NK-92 (cell line): Measurements from ENCODE around the gene COL27A1.
"Not testable (repeated sequence)": the region's sequence is repeated elsewhere in the genome, so short reads cannot be mapped to it uniquely, and the experiment has no call there.

Experiments
- DNase-seq: peaks from one replicate; lab custom pipeline; 2025; ENCODE audit not compliant: unreplicated experiment; lab: John Stamatoyannopoulos, UW

Gene COL27A1

DNA sequence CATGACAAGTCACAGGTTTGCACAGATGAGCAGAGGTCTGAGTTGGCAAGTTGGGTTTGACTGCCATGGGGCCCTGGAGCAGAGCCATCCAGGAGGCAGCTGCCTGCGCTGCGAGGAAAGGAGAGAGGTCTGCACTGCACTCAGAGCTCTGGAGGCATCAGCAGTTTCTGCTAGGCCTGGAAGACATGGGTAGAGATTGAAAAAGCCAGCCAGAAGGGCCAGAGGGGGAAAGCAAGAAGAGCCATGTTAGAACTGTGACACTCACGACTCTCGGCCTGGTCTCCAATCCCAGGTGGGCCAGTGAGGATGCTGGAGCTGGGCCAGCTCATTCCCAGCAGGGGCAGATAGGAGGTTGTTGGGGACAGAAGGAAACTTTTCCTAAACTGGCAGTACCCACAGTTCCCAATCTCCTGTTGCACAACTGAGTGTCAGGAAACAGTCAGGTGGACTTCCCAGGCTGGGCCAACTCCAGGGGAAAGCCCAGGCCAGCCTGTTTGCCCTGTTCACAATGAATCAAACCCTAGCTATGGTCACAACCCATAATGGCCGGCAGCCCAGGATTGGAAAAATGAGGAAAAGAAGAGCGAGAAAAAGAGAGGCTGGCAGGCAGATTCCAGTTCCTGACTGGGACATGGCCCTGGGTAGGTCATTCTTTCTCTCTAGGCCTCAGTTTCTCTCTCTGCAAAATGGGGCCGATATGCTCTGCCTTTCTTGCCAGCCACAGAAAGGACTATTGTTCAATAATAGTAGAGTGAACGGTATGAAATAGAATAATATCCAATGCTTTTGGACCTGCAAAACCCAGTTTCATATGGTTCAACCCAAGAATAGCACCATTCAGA, 159.8 kb downstream of the COL27A1 start:
- DNase-seq: no peak

DNA sequence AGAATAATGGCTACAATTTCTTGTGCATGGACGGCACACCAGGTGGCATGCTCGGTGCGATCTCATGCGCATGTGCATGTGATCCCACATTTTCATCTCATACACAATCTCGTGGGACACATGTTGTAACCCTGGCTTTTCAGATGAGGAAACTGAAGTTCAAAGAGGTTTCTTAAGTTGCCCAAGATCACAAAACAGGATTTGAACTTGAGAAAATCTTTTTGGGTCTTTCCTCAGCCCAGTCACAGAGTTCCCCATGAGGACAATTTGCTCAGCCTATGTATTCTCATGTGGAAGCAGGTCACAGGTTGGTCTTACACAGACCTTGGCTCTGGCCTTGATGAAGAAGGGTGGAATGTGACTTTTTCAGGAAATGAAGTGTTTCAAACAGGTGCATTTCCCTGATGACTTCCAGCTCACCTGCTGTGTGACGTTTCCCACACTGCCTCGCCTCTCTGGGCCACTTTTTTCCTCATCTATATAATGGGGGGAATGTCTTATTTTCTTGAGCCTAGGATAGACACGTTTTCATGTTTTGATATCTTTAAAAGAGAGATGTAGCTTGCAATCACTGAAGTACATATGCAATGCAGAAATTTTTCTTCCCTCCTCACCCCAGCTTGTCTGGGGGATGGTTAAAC, 160.5 kb downstream of the COL27A1 start:
- DNase-seq: no peak

DNA sequence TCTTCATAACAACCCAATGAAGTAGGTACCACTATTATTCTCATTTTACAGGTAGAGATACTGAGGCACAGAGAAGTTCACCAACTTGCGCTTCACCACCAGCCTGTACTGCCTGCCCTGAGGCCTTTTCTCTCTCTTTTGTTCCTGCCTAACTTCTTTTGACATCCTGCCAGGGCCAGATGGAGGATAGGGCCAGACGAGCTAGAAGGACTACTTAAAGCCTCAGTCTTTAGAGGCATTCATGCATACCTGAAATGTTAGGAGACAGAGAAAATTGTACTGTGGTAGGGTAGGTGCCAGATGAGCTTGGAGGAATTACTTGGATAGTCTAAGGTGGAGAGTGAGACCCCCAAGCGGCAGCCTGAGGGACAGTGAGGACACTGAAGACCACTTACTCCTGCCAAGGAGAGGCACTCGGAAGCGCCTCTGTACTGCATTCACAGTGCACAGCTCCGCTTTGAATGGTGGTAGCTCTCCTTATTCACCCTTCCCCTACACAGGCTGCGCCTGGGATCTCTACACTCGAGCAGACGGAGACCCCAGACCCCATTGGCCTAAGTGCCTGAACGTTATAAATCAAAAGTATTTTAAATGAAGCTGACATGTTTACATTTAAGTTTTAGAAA, 161.4 kb downstream of the COL27A1 start:
- no peak for DNase-seq

DNA sequence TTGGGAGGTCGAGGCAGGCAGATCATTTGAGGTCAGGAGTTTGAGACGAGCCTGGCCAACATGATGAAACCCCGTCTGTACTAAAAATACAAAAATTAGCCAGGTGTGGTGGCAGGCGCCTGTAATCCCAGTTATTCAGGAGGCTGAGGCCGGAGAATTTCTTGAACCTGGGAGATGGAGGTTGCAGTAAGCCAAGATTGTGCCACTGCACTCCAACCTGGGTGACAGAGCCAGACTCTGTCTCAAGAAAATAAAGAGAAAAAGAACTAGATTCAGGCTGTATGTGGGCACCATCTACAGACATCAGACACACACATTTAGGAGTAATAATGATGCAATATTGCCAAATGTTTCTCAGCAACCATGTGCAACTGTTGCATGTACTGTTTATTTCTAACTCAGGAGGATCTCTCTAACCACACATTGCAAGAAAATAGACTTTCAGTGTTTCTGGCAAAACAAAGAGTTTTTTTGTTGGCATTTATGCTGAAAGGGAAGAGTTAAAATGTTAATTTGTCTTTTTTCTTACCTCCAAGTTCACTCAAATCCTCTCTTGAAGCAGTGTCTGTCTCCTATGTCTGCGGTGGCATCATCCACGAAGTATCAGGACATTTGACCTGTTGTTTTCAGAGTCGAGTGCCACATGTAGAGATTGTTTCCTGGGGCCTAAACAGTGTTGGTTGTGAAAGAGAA, 162.5 kb downstream of the COL27A1 start:
- DNase-seq: no peak

DNA sequence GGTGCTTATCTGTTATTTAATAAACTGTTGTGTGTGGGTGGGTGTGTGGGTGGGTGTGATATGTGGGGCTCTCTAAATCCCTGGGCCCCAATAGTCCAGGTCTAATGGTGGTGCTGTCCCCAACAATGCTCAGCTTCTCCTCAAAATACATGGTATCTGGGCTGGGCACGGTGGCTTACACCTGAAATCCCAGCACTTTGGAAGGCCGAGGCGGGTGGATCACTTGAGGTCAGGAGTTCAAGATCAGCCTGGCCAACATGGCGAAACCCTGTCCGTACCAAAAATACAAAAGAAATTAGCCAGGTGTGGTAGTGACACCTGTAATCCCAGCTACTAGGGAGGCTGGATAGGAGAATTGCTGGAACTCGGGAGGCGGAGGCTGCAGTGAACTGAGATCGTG, 163.1 kb downstream of the COL27A1 start:
- no peak for DNase-seq

DNA sequence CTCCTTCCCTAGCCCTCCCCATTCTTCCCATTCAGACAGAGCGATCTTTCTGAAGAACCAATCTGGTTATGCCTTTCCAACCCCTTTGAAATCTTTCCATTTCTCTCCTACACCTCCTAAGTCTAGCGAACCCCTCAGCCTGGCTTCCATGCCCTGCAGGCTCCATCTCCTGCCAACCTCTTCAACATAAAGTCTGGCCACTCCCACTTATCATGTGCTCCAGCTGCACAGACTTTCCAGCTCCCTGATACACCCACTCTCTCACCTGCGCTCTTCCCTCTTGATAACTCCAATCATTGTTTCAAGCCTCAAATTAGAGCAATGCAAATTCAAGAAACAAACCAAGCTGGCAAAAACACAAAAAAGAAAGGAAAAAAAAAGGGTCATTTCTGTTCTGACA, 163.8 kb downstream of the COL27A1 start:
- no peak for DNase-seq

DNA sequence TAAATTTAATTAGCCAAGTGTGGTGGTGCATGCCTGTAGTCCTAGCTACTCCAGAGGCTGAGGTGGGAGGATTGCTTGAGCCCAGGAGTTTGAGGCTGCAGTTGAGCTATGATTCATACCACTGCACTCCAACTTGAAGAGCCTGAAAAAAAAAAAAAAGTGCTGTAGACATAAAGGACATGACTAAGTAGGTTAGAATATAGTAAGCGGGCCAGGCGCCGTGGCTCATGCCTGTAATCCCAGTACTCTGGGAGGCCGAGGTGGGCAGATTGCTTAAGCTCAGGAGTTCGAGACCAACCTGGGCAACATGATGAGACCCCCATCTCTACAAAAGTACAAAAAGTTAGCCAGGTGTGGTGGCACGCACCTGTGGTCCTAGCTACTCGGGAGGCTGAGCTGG, 165.4 kb downstream of the COL27A1 start:
- not testable (repeated sequence) for DNase-seq

DNA sequence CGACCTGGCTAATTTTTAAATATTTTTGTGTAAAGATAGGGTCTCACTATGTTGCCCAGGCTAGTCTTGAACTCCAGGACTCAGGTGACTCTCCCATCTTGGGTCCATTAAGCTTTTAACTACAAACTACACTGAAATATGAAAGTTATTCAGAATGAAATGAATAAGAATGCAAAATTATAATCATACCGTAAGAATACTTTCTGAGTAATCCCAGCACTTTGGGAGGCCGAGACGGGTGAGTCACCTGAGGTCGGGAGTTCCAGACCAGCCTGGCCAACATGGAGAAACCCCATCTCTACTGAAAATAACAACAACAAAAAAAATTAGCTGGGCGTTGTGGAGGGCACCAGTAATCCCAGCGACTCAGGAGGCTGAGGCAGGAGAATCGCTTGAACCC, 166.4 kb downstream of the COL27A1 start:
- no peak for DNase-seq

DNA sequence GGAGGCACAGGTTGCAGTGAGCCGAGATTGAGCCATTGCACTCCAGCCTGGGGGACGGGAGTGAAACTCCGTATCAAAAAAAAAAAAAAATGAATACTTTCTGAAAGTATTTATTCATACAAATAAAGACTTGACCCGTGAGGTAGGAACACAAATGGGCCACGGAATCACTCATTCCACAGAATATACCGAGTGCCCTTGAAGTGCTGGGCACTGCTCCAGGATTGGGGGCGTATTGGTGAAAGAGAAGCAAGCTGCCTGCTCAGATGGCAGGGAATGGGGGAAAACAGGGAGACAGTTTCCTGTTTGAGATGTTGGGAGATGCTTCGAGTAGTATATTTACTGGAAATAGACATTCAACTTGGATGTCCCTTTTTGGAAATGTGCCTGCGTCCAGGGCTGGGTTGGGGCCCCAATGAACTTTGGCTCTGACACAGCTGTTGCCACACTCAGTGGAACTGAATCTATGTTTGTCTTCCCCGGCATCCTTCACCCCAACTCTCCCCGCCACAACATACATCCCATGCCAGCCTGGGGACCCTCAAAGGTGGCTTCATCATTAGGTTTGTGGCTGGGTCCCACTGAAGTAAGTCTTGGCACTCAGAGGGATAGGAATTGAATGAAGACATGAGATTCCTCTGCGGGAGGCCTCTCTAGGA, 167.0 kb downstream of the COL27A1 start:
- DNase-seq: not testable (repeated sequence)

DNA sequence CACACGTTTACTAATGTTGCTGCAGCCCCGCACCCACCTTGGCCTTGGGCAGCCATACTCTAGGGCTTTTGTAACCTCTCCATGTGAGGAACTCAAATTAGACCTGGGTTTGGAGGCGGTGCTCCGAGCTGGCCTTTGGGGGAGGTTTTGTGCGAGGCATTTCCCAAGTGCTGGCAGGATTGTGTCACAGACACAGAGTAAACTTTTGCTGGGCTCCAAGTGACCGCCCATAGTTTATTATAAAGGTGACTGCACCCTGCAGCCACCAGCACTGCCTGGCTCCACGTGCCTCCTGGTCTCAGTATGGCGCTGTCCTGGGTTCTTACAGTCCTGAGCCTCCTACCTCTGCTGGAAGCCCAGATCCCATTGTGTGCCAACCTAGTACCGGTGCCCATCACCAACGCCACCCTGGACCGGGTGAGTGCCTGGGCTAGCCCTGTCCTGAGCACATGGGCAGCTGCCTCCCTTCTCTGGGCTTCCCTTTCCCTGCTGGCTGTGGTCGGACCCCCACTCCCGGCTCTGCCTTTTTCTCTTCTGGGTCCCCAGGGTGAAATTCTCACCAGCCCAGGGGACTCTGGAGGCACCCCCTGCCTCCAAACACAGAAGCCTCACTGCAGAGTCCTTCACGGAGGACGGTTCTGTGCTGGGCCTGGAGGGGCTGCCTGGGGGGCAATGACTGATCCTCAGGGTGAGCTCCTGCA, 167.6 kb downstream of the COL27A1 start, which contains the start of gene ORM1:
TSS of gene ORM1 (plus strand) at position 268 of the 701 bp plus-strand sequence. CDS start at position 304, 36 bp downstream.
- DNase-seq: not testable (repeated sequence)

DNA sequence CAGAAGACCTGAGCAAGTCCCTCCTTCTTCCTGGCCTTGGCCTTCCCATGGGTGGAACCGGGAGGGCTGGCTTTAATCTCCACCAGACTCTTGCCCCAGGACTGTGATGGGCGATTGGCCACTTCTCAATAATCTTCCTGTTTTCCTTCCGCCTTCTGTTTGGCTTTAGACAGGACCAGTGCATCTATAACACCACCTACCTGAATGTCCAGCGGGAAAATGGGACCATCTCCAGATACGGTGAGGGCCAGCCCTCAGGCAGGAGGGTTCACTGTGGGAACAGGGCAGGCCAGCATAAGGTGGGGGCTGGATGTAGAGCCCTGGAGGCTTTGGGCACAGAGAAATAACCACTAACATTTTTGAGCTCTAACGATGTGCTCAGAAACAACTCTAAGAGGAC, 168.5 kb downstream of the COL27A1 start:
- DNase-seq: not testable (repeated sequence)

DNA sequence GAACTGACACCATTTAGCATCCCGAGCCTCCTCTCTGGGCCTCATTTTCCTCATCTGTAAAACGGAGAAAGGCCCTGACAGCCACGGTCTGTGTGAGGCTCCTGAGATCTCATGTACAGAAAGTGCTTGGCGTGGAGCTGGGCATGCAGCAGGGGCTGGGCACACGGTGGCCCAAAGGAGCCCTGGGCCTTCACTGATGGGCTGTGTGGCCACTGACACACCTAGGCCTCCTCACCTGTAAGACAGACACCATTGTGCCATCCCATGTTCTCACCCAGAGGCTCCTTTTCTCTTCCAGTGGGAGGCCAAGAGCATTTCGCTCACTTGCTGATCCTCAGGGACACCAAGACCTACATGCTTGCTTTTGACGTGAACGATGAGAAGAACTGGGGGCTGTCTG, 169.2 kb downstream of the COL27A1 start:
- no peak for DNase-seq

DNA sequence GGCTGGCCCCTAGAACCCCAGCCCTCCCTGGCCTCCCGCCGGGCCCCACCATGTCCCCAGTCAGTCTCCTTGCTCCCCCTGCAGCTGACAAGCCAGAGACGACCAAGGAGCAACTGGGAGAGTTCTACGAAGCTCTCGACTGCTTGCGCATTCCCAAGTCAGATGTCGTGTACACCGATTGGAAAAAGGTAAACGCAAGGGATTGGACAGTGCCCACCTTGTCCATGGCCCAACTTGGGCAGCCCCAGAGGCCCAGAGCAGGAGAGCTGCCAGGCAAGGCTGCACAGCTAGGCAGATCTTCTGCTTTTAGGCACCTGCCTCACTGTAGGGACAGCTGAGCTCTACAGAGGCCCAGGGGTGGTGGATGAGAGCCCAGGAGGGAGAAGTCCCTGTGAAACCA, 169.6 kb downstream of the COL27A1 start:
- not testable (repeated sequence) for DNase-seq

DNA sequence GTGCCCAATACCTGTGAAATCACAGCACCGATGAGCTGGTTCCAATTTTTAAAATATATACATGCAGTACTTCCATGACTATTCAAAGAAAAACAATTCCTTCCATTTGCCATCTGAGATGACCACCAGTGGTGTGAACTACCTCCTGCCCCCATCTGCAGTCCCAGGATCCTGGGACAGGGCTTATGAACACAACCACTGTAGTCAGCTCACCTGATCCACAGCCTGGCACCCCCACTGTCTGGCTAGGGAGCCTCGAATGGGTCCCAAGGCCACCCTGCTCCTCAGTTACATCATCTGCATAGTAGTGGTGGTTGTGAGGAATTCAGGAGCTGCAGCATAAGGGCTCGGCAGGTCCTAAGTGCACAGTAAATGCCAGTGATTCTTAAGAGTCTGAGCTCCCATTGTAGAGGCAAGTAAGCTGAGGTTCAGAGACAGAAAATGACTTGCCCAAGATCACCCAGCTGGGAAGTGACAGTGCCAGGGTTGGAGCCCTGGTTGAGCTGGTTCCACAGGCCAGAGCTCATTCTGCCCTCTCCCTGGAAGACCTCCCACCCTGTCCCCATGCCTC, 170.4 kb downstream of the COL27A1 start:
- not testable (repeated sequence) for DNase-seq

DNA sequence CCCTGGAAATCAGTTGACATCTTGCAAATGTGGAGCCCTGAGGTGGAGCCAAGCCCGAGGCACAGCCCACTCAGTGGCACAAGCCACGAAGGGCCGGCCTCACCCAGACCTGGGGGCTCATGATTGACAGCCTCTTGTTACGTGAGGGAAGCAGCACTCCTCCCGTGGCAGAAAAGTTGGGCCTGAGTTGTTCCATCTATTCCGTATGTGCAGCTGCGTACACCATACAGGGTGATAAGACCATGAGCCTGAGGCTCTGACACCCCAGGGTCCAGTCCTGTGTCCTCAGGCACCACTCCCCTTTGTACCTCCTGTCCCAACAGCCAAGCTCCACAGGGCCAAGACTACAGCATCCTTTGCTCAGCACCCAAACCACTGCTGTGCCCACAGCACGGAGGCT, 172.4 kb downstream of the COL27A1 start:
- DNase-seq: no peak

DNA sequence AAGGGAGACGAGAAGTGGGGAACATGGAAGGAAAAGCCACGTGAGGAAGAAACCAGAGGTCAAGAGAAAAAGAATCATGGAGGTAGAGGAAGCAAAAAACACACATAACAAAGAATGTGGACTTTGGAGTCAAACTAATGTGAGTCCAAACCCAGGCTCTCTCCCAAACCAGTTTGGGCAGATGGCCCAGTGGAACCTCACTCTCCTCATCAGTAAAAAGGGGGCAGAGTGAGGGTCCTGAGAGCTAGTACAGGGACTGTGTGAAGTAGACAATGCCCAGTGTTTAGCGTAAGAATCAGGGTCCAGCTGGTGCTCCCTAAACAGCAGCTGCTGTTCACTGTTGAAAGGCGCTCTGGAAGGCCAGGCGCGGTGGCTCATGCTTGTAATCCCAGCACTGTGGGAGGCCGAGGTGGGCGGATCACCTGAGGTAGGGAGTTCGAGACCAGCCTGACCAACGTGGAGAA, 173.1 kb downstream of the COL27A1 start:
- not testable (repeated sequence) for DNase-seq

DNA sequence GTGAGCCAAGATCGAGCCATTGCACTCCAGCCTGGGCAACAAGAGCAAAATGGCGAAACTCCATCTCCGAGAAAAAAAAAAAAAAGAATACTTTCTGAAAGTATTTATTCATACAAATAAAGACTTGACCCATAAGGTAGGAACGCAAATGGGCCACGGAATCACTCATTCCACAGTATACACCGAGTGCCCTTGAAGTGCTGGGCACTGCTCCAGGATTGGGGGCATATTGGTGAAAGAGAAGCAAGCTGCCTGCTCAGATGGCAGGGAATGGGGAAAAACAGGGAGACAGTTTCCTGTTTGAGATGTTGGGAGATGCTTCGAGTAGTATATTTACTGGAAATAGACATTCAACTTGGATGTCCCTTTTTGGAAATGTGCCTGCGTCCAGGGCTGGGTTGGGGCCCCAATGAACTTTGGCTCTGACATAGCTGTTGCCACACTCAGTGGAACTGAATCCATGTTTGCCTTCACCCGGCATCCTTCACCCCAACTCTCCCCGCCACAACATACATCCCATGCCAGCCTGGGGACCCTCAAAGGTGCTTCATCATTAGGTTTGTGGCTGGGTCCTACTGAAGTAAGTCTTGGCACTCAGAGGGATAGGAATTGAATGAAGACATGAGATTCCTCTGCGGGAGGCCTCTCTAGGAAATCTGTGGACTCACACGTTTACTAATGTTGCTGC, 173.7 kb downstream of the COL27A1 start:
- not testable (repeated sequence) for DNase-seq

DNA sequence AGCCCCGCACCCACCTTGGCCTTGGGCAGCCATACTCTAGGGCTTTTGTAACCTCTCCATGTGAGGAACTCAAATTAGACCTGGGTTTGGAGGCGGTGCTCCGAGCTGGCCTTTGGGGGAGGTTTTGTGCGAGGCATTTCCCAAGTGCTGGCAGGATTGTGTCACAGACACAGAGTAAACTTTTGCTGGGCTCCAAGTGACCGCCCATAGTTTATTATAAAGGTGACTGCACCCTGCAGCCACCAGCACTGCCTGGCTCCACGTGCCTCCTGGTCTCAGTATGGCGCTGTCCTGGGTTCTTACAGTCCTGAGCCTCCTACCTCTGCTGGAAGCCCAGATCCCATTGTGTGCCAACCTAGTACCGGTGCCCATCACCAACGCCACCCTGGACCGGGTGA, 174.3 kb downstream of the COL27A1 start, which contains the start of gene ORM2:
TSS of gene ORM2 (plus strand) at position 245 of the 398 bp plus-strand sequence. CDS start at position 281, 36 bp downstream.
- not testable (repeated sequence) for DNase-seq

DNA sequence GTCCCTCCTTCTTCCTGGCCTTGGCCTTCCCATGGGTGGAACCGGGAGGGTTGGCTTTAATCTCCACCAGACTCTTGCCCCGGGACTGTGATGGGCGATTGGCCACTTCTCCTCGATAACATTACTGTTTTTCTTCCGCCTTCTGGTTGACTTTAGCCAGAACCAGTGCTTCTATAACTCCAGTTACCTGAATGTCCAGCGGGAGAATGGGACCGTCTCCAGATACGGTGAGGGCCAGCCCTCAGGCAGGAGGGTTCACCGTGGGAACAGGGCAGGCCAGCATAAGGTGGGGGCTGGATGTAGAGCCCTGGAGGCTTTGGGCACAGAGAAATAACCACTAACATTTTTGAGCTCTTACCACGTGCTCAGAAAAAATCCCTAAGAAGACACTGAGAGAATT, 175.3 kb downstream of the COL27A1 start:
- no peak for DNase-seq
